HG03558 (cell line): ENCODE results near the gene CBLN1.
"Not testable (repeated sequence)": the region's sequence is repeated elsewhere in the genome, so short reads cannot be mapped to it uniquely, and the experiment has no call there.

ENCODE experiments used
- ATAC-seq: cut with Tn5 transposase; IDR thresholded peaks from one replicate; pipeline ENCODE4 v1.9.1; 2021; ENCODE audit warnings: moderate number of reproducible peaks; ENCODE audit not compliant: unreplicated experiment; ENCODE audit errors: extremely low read depth

CBLN1 gene

GRCh38 chr16:49278567-49278827 is 3.1 kb downstream of the CBLN1 start:
- no peak for ATAC-seq

DNA sequence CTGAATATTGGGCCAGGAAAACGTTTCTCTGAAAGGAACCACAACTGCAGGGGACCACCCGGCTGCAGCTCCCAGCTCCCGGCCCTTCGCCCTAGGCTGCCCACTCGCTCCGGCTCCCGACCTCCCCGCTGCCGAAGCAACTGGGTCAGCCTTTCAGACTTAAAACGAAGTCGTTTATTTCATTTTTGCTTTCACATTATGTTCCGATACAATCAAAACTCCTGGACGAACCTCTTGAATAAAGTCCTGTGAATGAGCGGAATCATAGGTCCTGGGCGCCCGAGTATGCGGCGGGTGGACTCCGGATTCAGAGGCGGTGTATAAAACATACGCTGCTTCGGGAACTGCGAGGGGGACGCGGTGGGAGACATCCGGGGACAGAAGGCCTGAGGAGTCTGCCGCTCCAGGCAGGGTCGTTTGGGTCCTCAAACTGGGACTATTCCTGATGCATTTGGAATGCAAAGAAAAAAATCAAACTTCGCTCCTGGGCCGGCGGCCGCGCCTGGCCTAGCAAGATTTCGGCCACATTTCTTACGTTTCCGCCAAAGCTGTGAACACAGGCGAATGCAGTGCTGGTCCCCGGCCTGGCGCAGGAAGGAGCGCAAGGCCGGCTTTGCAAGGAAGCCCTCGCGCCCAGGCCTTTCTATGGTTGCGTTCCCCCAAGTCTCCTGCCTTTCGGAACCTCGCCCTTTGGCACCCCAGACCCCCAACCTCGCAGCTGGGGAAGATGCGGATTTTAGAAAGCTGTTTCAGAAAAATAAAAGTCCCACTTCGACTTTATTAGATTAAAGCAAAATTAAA is 3.7 kb downstream of the CBLN1 start:
- no peak for ATAC-seq

DNA sequence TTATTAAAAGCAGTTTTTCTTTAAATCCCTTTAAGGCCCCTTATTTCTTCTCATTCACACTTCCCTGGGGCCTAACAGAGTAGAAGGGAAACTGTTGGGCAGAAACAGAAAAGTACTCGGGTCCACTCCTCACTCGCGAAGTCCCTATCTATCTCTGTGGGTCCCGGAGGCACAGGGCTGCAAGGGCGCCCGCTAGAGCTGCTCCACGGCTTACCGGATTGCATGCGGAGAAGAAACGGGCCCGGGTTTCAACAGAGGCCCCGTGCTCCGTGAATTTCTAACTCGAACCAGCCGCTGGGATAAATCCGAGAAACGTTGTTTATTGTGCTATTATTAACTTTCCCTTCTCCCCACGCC is 4.3 kb downstream of the CBLN1 start:
- no peak for ATAC-seq

GRCh38 chr16:49276646-49277385 is 4.8 kb downstream of the CBLN1 start:
- no peak for ATAC-seq

DNA sequence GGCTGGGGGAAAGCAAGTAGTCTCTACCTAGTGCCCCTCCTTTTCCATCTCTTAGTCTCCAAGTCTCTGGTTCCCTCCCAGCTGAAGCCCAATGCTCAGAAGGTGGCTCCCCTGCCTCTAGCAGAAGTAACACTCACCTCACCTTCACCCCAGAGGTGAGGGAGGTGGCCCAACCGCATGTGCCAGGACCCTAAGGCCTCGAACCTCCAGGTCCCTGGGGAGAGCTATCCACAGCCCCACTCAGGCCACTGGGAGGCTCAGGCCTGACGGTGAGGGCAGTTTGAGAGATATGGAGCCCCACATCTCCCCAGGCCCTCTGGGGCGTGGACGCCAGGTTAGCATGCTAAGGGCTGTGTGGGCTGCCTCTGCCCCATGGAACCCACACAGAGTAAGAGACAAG is 5.8 kb downstream of the CBLN1 start:
- ATAC-seq = no peak

DNA sequence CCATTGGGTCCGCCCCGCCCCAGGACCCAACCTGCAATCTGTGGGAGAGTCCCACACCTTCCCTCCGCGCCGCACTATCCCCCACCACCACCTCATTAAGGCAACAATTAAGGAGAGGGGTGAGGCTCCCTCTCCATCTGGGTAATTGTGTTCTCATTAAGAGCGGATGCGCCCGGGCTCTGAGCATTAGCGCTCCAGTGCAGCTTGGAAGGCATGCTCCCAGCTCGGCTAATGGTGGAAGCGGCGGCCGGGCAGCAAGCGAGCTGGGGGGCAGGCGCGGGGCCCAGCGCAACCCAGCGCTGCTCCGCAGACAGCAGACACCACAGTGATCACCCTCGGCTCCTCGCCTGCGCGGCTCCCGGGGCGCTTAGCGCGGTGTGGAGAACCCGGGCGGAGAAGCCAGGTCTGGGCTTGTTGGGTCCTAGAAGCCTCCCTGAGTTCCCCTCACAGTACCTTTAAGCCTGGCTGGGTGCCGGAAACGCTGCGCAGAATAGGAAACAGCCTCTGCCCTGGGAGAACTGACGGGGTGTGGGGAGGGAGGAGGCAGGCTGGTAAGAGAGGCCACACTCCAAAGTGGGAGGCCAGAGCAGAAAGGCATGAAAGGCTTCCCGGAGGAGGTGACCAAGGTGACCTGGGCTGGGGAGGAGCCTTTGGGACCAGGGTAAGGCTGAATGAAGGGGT is 6.4 kb downstream of the CBLN1 start:
- ATAC-seq = no peak

DNA sequence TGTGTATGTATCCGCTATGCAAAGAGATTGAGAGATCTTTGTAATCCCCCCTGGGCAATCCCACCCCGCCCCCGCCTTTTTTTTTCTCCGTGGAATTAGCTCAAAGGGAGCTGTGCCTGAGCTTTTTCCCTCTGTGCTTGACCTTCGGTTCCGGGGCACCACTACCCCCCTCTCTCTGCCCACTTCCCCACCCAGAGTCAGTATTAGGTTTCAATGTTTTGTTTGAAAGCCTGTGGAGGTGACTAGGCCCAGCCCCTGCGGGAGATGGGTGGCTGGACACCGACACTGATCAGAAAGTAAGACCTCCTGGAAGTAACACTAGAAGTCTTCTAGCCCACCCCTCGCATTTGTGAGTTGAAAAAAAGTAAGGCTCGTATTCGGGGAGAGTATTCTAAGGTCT is 7.0 kb downstream of the CBLN1 start:
- no peak for ATAC-seq

DNA sequence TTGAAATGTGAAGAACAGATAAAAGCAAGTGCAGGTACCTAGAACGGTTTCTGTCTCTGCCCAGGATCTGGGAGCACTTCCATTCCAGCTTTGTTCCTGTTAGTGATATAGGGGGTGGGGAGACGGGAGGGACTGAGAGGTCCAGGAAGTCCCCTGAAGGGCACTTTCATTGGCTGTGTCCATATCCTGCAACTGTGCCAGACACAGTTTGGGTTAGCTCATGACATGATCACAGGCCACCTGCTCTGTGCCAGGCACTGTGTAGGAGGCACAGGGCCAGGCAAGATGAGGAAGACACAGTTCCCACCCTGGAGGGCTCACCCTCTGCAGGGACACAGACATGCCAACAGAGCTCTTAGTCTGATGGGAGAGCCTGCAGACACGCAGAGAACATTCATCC is 7.9 kb downstream of the CBLN1 start:
- no peak for ATAC-seq

- no peak for ATAC-seq
Observed at GRCh38 chr16:49271363-49271762, 10.3 kb downstream of the CBLN1 start.

GRCh38 chr16:49269201-49269600 is 12.4 kb downstream of the CBLN1 start:
- ATAC-seq = no peak

DNA sequence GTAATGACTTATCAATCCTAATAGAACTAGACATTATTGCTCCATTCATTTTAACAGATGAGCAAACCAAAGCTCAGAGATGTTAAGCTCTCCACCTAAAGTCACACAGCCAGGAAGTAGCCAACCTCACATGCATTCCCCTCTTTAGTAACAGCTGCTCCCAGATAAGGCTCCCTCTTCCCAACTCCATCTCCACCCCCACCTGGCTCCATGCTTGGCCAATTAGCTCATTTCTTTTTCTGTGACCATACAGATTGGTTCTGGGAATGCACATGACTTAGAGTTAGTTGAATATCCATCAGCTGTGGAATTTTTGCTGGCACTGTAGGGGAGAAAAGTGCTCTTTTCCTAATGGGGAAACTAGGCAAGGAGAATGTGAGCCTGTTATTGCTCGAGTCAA is 13.0 kb downstream of the CBLN1 start:
- no peak for ATAC-seq

DNA sequence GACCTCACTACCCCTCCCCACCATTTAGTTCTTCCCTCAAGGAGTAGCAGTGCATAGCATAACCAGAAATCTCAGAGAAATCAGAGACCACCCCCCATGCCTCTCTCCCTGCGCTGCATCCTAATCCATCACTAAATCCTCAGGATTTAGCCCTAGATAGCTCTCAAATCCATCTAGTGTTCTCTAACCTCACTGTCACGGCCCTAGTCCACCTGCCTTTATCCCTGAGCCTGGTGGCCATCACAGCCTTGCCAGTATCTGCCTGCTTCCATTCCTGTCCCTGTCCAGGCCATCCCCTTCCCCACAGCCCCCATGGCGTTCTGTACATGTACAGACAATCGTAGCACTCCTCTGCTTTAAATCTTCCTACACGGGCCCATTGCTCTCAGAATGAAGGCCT is 19.1 kb downstream of the CBLN1 start:
- ATAC-seq = no peak

- no peak for ATAC-seq
Observed at GRCh38 chr16:49261930-49262329, 19.7 kb downstream of the CBLN1 start.

GRCh38 chr16:49260956-49261530 is 20.6 kb downstream of the CBLN1 start:
- no peak for ATAC-seq

DNA sequence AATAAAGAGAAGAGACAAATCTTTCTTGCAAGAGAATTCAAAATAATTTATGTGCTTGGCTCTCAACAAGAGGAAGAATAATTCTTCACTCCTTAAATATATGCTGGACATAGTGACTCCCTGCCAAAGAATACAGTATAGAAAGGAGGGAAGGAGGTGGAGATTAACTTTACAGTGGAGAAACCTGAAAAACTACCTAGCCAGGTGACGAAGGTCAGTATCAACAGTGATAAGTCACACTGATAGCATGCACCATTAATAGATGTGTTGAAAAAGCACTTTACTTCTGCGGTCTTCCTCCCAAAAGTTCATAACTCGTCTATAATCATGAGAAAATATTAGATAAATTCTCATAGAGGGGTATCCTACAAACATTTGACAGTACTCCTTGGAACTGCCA is 21.4 kb downstream of the CBLN1 start:
- ATAC-seq = no peak

DNA sequence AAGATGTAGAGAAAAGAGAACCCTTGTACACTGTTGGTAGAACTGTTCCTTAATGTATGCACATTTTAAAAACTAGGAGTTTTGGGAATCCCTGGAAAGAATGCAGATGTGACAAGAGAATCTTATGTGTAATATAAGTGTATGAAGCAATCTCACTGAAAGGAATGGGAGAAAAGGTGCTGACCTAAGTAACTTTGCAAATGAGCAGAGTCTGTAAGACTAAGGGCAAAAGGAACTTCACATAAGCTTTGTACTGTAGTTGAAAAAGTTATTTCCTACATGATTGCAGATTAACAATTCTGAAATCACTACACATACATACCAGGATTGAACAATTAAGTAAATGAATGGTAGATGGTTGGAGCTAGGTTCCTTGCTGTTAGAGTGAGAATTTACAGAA is 22.3 kb downstream of the CBLN1 start:
- no peak for ATAC-seq

DNA sequence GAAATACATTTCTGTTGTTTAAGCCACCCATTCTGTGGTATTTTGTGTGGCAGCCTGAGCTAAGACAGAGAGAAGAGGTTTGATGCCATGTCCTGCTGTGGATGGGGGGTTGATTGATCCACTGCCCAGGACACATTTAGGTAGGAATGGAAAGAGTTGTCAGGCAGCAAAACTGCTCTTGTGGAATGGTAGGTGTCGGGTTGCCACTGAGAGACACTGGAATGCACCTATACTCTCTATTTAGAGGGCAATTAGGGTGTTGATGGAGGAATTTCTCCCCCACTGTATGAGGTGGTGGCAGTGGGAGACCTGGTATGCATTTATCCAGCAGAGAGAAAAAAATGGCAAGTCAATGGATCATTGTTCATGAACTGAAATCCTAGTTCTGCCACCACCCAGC is 30.9 kb downstream of the CBLN1 start:
- no peak for ATAC-seq

DNA sequence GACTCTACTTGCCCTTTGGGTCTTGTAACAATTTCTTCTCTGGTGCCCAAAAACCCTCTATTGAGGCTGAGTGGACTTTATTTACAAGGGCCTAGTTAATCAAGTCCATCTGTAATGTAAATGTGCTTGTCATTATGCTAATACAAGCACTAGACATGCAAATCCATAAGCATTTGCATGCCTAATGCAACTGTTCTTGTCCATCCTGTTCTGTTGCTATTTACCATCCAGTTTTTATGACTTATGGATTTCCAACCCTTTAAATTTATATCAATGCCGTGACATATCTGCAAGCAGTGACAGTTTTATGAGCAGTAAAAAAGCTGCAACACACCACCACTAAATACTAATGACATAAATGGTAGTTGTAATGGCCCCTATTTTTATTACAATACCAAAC is 33.4 kb downstream of the CBLN1 start:
- no peak for ATAC-seq

DNA sequence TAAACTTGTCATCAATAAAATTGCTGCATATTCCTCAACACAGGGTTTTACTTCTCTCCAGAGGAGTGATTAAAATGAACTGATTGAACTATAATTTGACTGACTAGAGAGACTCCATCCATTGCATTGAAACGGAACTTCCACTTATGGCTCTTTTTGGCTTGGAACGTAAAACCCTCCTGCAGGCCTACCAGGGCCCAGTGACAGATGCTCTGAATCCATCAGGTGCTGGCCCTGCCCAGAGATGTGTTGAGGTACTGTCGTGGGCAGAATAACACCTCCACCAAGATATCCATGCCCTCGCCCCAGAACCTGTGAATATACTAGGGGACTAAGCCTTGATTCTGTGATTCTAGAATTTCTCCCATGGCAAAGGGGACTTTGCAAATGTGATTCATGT is 45.4 kb downstream of the CBLN1 start:
- ATAC-seq = no peak

DNA sequence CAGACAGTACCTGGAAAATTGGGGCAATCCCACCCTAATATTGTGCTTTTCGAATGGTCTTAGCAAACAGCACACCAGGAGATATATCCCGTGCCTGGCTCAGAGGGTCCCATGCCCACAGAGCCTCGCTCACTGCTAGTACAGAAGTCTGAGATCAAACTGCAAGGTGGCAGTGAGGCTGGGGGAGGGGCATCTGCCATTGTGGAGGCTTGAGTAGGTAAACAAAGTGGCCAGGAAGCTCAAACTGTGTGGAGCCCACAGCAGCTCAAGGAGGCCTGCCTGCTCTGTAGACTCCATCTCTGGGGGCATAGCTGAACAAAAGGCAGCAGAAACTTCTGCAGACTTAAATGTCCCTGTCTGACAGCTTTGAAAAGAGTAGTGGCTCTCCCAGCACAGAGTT is 53.3 kb downstream of the CBLN1 start:
- ATAC-seq = not testable (repeated sequence)
